ENCODE data around the gene IBA57. TPM values are rescaled to one million over a fixed set of nuclear protein-coding genes. Genes with fewer than 3 reads are reported as not detected.

The IBA57 gene
- polyA plus RNA-seq, 3 donors = 5.2 to 7.4 (median 7.0) TPM

GRCh38 chr1:228143480-228144192 lies 22.0 kb upstream of the IBA57 start:
- no peak overlapping the region for H3K27ac ChIP-seq (ENCODE audit: low read depth, low read length)
- 84 to 89% (median 88%) methylated on average over 12 of the region's 12 CpGs for WGBS, 3 donors

- 79 to 82% (median 82%) methylated on average over 16 of the region's 16 CpGs for WGBS, 3 donors
- H3K27ac ChIP-seq (ENCODE audit: low read depth, low read length) = no peak overlapping the region
Measured at GRCh38 chr1:228144193-228144992, 21.2 kb upstream of the IBA57 start.

GRCh38 chr1:228144993-228145343 lies 20.6 kb upstream of the IBA57 start:
- no peak overlapping the region for H3K27ac ChIP-seq (ENCODE audit: low read depth, low read length)
- WGBS, 3 donors = 85 to 89% (median 86%) methylated on average over 8 of the region's 8 CpGs

- H3K27ac ChIP-seq (ENCODE audit: low read depth, low read length) = no peak overlapping the region
- WGBS, 3 donors = 89 to 90% (median 89%) methylated on average over 31 of the region's 31 CpGs
Measured at GRCh38 chr1:228145463-228146416, 19.9 kb upstream of the IBA57 start.

GRCh38 chr1:228146417-228147150 lies 19.0 kb upstream of the IBA57 start:
- H3K27ac ChIP-seq (ENCODE audit: low read depth, low read length) = no peak overlapping the region
- WGBS, 3 donors = 89 to 92% (median 89%) methylated on average over 18 of the region's 18 CpGs

- WGBS, 3 donors = 90 to 95% (median 90%) methylated on average over 20 of the region's 20 CpGs
- no peak overlapping the region for H3K27ac ChIP-seq (ENCODE audit: low read depth, low read length)
Measured at GRCh38 chr1:228147151-228147693, 18.4 kb upstream of the IBA57 start.

GRCh38 chr1:228147768-228148167 lies 17.8 kb upstream of the IBA57 start:
- WGBS, 3 donors = 82 to 93% (median 91%) methylated on average over 4 of the region's 4 CpGs
- no peak overlapping the region for H3K27ac ChIP-seq (ENCODE audit: low read depth, low read length)

GRCh38 chr1:228148196-228148861 lies 17.3 kb upstream of the IBA57 start:
- 49 to 73% (median 52%) methylated on average over 18 of the region's 18 CpGs for WGBS, 3 donors
- H3K27ac ChIP-seq (ENCODE audit: low read depth, low read length) = no peak overlapping the region

- no peak overlapping the region for H3K27ac ChIP-seq (ENCODE audit: low read depth, low read length)
- WGBS, 3 donors = 69 to 80% (median 70%) methylated on average over 8 of the region's 8 CpGs
Measured at GRCh38 chr1:228148935-228149405, 16.6 kb upstream of the IBA57 start.

GRCh38 chr1:228149406-228150119 lies 16.0 kb upstream of the IBA57 start, which contains the start of gene GJC2:
Gene GJC2, plus strand, starts transcription at chr1:228149930. Its CDS starts 7,829 bp downstream, at chr1:228157759.
- no peak within 1 kb of the TSS for H3K27ac ChIP-seq (ENCODE audit: low read depth, low read length)
- WGBS, 3 donors = 35 to 49% (median 45%) methylated on average over 15 to 17 of the region's 17 CpGs

- WGBS, 3 donors = 56 to 75% (median 67%) methylated on average over 4 to 7 of the region's 7 CpGs
Measured at GRCh38 chr1:228150120-228150460, 15.5 kb upstream of the IBA57 start.

GRCh38 chr1:228150461-228151179 lies 15.0 kb upstream of the IBA57 start:
- H3K27ac ChIP-seq (ENCODE audit: low read depth, low read length) = no peak overlapping the region
- 30 to 47% (median 47%) methylated on average over 12 to 17 of the region's 17 CpGs for WGBS, 3 donors

More at GRCh38 chr1:228150120-228150460, 15.5 kb upstream of the IBA57 start:
- H3K27ac ChIP-seq (ENCODE audit: low read depth, low read length) = no peak overlapping the region

GRCh38 chr1:228151180-228151925 lies 14.3 kb upstream of the IBA57 start:
- WGBS, 3 donors = 68 to 72% (median 71%) methylated on average over 12 of the region's 12 CpGs
- no peak overlapping the region for H3K27ac ChIP-seq (ENCODE audit: low read depth, low read length)

- 87 to 91% (median 91%) methylated on average over 16 to 19 of the region's 19 CpGs for WGBS, 3 donors
Measured at GRCh38 chr1:228152097-228152917, 13.3 kb upstream of the IBA57 start.

GRCh38 chr1:228152918-228153258 lies 12.7 kb upstream of the IBA57 start:
- 71 to 83% (median 78%) methylated on average over 3 of the region's 3 CpGs for WGBS, 3 donors
- no peak overlapping the region for H3K27ac ChIP-seq (ENCODE audit: low read depth, low read length)

More at GRCh38 chr1:228152097-228152917, 13.3 kb upstream of the IBA57 start:
- H3K27ac ChIP-seq (ENCODE audit: low read depth, low read length) = no peak overlapping the region
